Loucy (cell line): ENCODE measurements around the gene MET.

Source experiments
- EZH2phosphoT487 ChIP-seq: fragments of 200-600 bp; IDR thresholded peaks from 2 replicates; pipeline ENCODE4 v1.6.1; 2018; ENCODE audit warnings: antibody characterized with exemption, mild to moderate bottlenecking, moderate library complexity, borderline replicate concordance
- TF ChIP-seq, protein P1 (sequence below): fragments of 200-600 bp; sonication (generic); conservative IDR thresholded peaks from 2 replicates; pipeline ENCODE4 v1.5.1; 2014; ENCODE audit warnings: mild to moderate bottlenecking, antibody characterized with exemption, low read length

GRCh38 chr7:116779216-116779615, 107.2 kb downstream of the MET start:
- TF ChIP-seq, protein P1, sequence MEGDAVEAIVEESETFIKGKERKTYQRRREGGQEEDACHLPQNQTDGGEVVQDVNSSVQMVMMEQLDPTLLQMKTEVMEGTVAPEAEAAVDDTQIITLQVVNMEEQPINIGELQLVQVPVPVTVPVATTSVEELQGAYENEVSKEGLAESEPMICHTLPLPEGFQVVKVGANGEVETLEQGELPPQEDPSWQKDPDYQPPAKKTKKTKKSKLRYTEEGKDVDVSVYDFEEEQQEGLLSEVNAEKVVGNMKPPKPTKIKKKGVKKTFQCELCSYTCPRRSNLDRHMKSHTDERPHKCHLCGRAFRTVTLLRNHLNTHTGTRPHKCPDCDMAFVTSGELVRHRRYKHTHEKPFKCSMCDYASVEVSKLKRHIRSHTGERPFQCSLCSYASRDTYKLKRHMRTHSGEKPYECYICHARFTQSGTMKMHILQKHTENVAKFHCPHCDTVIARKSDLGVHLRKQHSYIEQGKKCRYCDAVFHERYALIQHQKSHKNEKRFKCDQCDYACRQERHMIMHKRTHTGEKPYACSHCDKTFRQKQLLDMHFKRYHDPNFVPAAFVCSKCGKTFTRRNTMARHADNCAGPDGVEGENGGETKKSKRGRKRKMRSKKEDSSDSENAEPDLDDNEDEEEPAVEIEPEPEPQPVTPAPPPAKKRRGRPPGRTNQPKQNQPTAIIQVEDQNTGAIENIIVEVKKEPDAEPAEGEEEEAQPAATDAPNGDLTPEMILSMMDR: no peak
- TF ChIP-seq EZH2phosphoT487: no peak
